Parathyroid adenoma (tissue), 2 donors: ENCODE measurements around the gene GADD45A.

ENCODE experiments used
- H2AFZ ChIP-seq: fragments of 300-600 bp; sonication (generic); one replicate; pipeline ENCODE4 v1.7.0; 2017; ENCODE audit warnings: antibody characterized with exemption, mild to moderate bottlenecking
- H3K27ac ChIP-seq: fragments of 300-600 bp; sonication (generic); one replicate; pipeline ENCODE4 v1.7.0; 2017
- H3K27me3 ChIP-seq: fragments of 300-600 bp; sonication (generic); one replicate; pipeline ENCODE4 v1.7.0; 2017; ENCODE audit warnings: low read length; ENCODE audit not compliant: control insufficient read depth, insufficient read depth
- H3K36me3 ChIP-seq: fragments of 300-600 bp; sonication (generic); one replicate; pipeline ENCODE4 v1.7.0; 2017; ENCODE audit warnings: low read length; ENCODE audit not compliant: control insufficient read depth, insufficient read depth
- H3K4me1 ChIP-seq: fragments of 300-600 bp; sonication (generic); one replicate; pipeline ENCODE4 v1.7.0; 2017; ENCODE audit warnings: control low read depth
- H3K4me2 ChIP-seq: fragments of 300-600 bp; sonication (generic); one replicate; pipeline ENCODE4 v1.7.0; 2017; ENCODE audit warnings: low read length
- H3K4me3 ChIP-seq: fragments of 300-600 bp; sonication (generic); one replicate; pipeline ENCODE4 v1.7.0; 2017; ENCODE audit warnings: low read depth, low read length
- H3K79me2 ChIP-seq: fragments of 300-600 bp; sonication (generic); one replicate; pipeline ENCODE4 v1.7.0; 2017; ENCODE audit warnings: control low read depth
- H3K9ac ChIP-seq: fragments of 300-600 bp; sonication (generic); one replicate; pipeline ENCODE4 v1.7.0; 2017; ENCODE audit warnings: mild to moderate bottlenecking
- H3K9me3 ChIP-seq: fragments of 300-600 bp; sonication (generic); one replicate; pipeline ENCODE4 v1.7.0; 2017; ENCODE audit warnings: low read length; ENCODE audit not compliant: control insufficient read depth
- CTCF ChIP-seq: fragments of 300-600 bp; sonication (generic); IDR thresholded peaks from one replicate; pipeline ENCODE4 v1.7.0; 2017; ENCODE audit warnings: antibody characterized with exemption, mild to moderate bottlenecking
- donor health status: primary hyperparathyroidism.

The GADD45A gene

GRCh38 chr1:67731322-67731721, 46.3 kb downstream of the GADD45A start:
- Histone ChIP-seq H3K27me3 (no peaks in the 10 kb centered on the region), H3K36me3 (no peaks in the 10 kb centered on the region), H2AFZ (no peak overlapping the region), H3K9ac (no peak overlapping the region), H3K27ac (no peak overlapping the region), H3K79me2 (peaks cover 17% of the 10 kb centered on the region), H3K4me2 (no peak overlapping the region), H3K4me1 (peaks cover 3% of the 10 kb centered on the region), H3K9me3 (no peaks in the 10 kb centered on the region), H3K4me3 (no peak overlapping the region)
- TF ChIP-seq CTCF, result no peak

GRCh38 chr1:67732750-67733151, 47.8 kb downstream of the GADD45A start:
- H3K4me2 ChIP-seq, result no peak overlapping the region
- H3K4me1 ChIP-seq, result peaks cover 7% of the 10 kb centered on the region
- H3K4me3 ChIP-seq, result no peak overlapping the region
- H3K27me3 ChIP-seq, result no peaks in the 10 kb centered on the region
- TF ChIP-seq CTCF, result no peak
- H3K9me3 ChIP-seq, result no peaks in the 10 kb centered on the region
- H2AFZ ChIP-seq, result no peak overlapping the region
- no peak overlapping the region for H3K9ac ChIP-seq
- peaks cover 21% of the 10 kb centered on the region for H3K79me2 ChIP-seq
- H3K36me3 ChIP-seq, result no peaks in the 10 kb centered on the region
- no peak overlapping the region for H3K27ac ChIP-seq

DNA sequence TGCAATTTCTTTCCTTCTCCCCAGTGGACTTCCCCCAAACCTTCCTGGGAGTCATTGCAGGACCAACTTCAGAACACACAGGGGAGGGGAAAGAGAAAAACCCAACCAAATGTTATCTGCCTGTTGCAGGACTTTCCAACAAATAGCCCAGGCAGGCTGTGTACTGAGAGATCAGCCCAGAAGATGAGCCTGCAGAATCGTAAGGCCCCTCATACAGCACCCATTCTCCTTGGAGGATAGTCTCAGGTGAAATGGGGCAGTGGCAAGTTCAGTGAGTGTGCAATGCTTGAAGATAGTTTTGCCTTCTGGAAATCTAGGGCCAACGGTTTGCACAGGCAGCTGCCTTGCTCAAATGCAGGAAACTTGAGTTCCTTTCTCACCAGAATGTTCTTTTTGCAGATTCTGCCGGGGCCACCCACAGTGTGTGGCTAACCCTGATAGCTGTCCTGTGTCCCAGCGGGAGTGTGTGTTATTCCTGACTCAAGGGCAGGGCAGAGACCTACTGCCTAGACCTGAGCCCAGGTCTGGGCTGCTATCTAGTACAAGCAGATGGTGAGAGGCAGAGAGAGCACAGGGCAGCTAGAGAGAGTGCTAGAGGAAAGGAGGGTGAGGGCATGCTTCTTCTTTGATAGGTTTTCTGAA, 48.8 kb downstream of the GADD45A start:
- Histone ChIP-seq H3K27ac (no peak overlapping the region), H3K4me1 (peaks cover 10% of the 10 kb centered on the region), H2AFZ (no peak overlapping the region), H3K36me3 (no peaks in the 10 kb centered on the region), H3K9ac (no peak overlapping the region), H3K9me3 (no peaks in the 10 kb centered on the region), H3K27me3 (no peaks in the 10 kb centered on the region), H3K79me2 (peaks cover 22% of the 10 kb centered on the region), H3K4me3 (no peak overlapping the region), H3K4me2 (no peak overlapping the region)
- TF ChIP-seq CTCF, result no peak

DNA sequence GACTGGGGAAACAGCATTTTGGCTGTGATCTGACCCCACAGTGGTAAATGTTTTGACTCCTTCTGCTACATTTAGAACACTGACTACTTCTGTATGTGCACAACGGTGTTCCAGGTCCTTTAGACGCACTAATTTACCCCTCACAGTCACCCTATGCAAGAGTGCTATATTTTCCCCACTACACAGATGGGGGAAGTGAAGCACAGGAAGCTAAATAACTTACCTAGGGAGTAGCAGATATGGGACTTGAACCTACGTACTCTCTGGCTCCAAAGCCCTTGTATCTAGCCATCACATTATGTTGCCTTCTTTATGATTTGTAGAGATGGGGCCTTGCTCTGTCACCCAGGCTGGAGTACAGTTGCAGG, 49.3 kb downstream of the GADD45A start:
- H3K27ac ChIP-seq, result no peak overlapping the region
- no peak overlapping the region for H3K4me2 ChIP-seq
- H3K9me3 ChIP-seq, result no peaks in the 10 kb centered on the region
- H3K27me3 ChIP-seq, result no peaks in the 10 kb centered on the region
- H3K36me3 ChIP-seq, result no peaks in the 10 kb centered on the region
- H2AFZ ChIP-seq, result no peak overlapping the region
- H3K79me2 ChIP-seq, result peaks cover 22% of the 10 kb centered on the region
- H3K4me3 ChIP-seq, result no peak overlapping the region
- TF ChIP-seq CTCF, result no peak
- H3K4me1 ChIP-seq, result peaks cover 12% of the 10 kb centered on the region
- H3K9ac ChIP-seq, result no peak overlapping the region

DNA sequence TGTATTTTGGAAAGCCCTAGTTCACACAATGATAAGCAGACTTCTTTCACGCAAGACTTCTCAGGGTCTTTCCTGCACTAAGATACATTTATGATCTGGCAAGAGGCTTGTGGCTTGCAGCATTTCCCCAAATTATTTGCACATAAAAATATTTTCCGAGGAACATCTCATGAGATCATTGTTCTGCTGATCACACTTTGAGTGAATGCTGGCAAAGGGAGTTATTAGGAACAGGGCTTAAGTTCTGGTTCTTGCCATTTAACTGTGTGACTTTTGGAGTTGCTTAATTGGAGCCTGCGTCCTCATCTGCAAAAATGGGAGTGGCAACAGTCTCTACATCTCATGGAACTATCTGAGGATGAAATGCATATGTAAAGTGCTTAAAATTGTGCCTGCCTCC, 50.2 kb downstream of the GADD45A start:
- no peak for TF ChIP-seq CTCF
- no peak overlapping the region for H2AFZ ChIP-seq
- no peaks in the 10 kb centered on the region for H3K9me3 ChIP-seq
- no peak overlapping the region for H3K27ac ChIP-seq
- H3K4me2 ChIP-seq, result no peak overlapping the region
- peaks cover 13% of the 10 kb centered on the region for H3K4me1 ChIP-seq
- no peaks in the 10 kb centered on the region for H3K27me3 ChIP-seq
- no peak overlapping the region for H3K9ac ChIP-seq
- no peaks in the 10 kb centered on the region for H3K36me3 ChIP-seq
- H3K4me3 ChIP-seq, result no peak overlapping the region
- peaks cover 24% of the 10 kb centered on the region for H3K79me2 ChIP-seq
